ENCODE results near the gene LDLRAD4.

The LDLRAD4 gene

GRCh38 chr18:13566941-13567746 lies 348.6 kb downstream of the LDLRAD4 start:
- no peak for FAIRE-seq

- no peak for FAIRE-seq
Measured at GRCh38 chr18:13568443-13569392, 350.2 kb downstream of the LDLRAD4 start.

- no peak for FAIRE-seq
Measured at GRCh38 chr18:13570216-13570615, 351.7 kb downstream of the LDLRAD4 start.

- FAIRE-seq: no peak
Measured at GRCh38 chr18:13570856-13571495, 352.4 kb downstream of the LDLRAD4 start.

- no peak for FAIRE-seq
Measured at GRCh38 chr18:13572148-13572547, 353.6 kb downstream of the LDLRAD4 start.

GRCh38 chr18:13572721-13573120 lies 354.2 kb downstream of the LDLRAD4 start:
- no peak for FAIRE-seq

GRCh38 chr18:13573750-13574149 lies 355.2 kb downstream of the LDLRAD4 start:
- FAIRE-seq: no peak

- FAIRE-seq: no peak
Measured at GRCh38 chr18:13574355-13574754, 355.8 kb downstream of the LDLRAD4 start.

GRCh38 chr18:13574761-13575160 lies 356.2 kb downstream of the LDLRAD4 start:
- FAIRE-seq: peak; percentile 93

GRCh38 chr18:13576598-13576997 lies 358.0 kb downstream of the LDLRAD4 start:
- no peak for FAIRE-seq

GRCh38 chr18:13577091-13577697 lies 358.6 kb downstream of the LDLRAD4 start:
- FAIRE-seq: no peak

GRCh38 chr18:13577781-13578180 lies 359.2 kb downstream of the LDLRAD4 start:
- FAIRE-seq: no peak

- FAIRE-seq: no peak
Measured at GRCh38 chr18:13578400-13578799, 359.8 kb downstream of the LDLRAD4 start.

- FAIRE-seq: no peak
Measured at GRCh38 chr18:13579874-13580273, 361.3 kb downstream of the LDLRAD4 start.

GRCh38 chr18:13580351-13580750 lies 361.8 kb downstream of the LDLRAD4 start:
- no peak for FAIRE-seq

GRCh38 chr18:13580991-13581390 lies 362.4 kb downstream of the LDLRAD4 start:
- FAIRE-seq: no peak

- no peak for FAIRE-seq
Measured at GRCh38 chr18:13581496-13582177, 363.1 kb downstream of the LDLRAD4 start.

GRCh38 chr18:13582178-13582670 lies 363.7 kb downstream of the LDLRAD4 start:
- FAIRE-seq: no peak

GRCh38 chr18:13583576-13584550 lies 365.3 kb downstream of the LDLRAD4 start:
- no peak for FAIRE-seq

- no peak for FAIRE-seq
Measured at GRCh38 chr18:13584825-13585224, 366.3 kb downstream of the LDLRAD4 start.

All from endometrium (tissue), 2 donors.